Stomach (tissue), 9 donors: ENCODE results near the gene BCL2A1. TPM values are rescaled to one million over a fixed set of nuclear protein-coding genes. Genes with fewer than 3 reads are reported as not detected.
A peak's percentile ranks its signal among the peaks of the same experiment; 100 is the strongest.

Experiments
- DNase-seq, 2 donors: peaks; one replicate each; pipeline versions ENCODE4 v3.0.0 to v3.0.0-alpha.2; 2013 to 2019
- H3K27ac ChIP-seq, 5 donors: fragments of 200-600 bp in 4 of 5; sonication (generic) in 4 of 5; one replicate each; pipeline ENCODE4 v1.5.1; 2013 to 2019; ENCODE audit warnings: mild to moderate bottlenecking in 1 of 5, moderate library complexity in 1 of 5
- H3K27me3 ChIP-seq, 3 donors: fragments of 200-600 bp; sonication (generic); one replicate each; pipeline ENCODE4 v1.5.1; 2017 to 2019; ENCODE audit warnings: mixed run types in 1 of 3
- H3K36me3 ChIP-seq, 4 donors: fragments of 200-600 bp; sonication (generic); 1 replicate in 3 of 4; 2 replicates in 1 of 4; pipeline ENCODE4 v1.5.1; 2016 to 2019
- H3K4me1 ChIP-seq, 4 donors: fragments of 200-600 bp; sonication (generic); one replicate each; pipeline ENCODE4 v1.5.1; 2016 to 2019
- H3K4me3 ChIP-seq, 4 donors: fragments of 200-600 bp; sonication (generic) in 3 of 4; one replicate each; pipeline ENCODE4 v1.5.1; 2016 to 2019; ENCODE audit warnings: mild to moderate bottlenecking in 1 of 4
- H3K9me3 ChIP-seq, 4 donors: fragments of 200-600 bp; sonication (generic); one replicate each; pipeline ENCODE4 v1.5.1; 2016 to 2019
- EP300 ChIP-seq: sonication (generic); formaldehyde crosslinking; IDR thresholded peaks from one replicate; pipeline ENCODE4 v1.6.1; 2017; ENCODE audit warnings: antibody characterized with exemption
- POLR2A ChIP-seq, 4 donors: fragments of 450-650 bp; IDR thresholded peaks; one replicate each; pipeline ENCODE4 v1.6.1; 2016; ENCODE audit warnings: antibody characterized with exemption in 4 of 4, control low read depth in 2 of 4, mild to moderate bottlenecking in 1 of 4, moderate library complexity in 1 of 4
- POLR2AphosphoS5 ChIP-seq, 3 donors: sonication (generic); formaldehyde crosslinking; IDR thresholded peaks; one replicate each; pipeline ENCODE4 v1.6.1; 2016; ENCODE audit warnings: antibody characterized with exemption in 3 of 3
- WGBS, 5 donors: extraction: QIAGEN DNeasy Blood & Tissue Kit in 3 of 5; methylation state at CpG; one replicate each; pipeline versions ENCODE4 v1.1.5 to v1.1.7; 2013 to 2018; 5-methylcytosine and 5-hydroxymethylcytosine counted together
- intact Hi-C: fragments of 100-400 bp; cut with DNase I; formaldehyde crosslinking; loops from one replicate; pipeline ENCODE4 v1.15.1; 2023; ENCODE audit warnings: low total_unique reads
- polyA plus RNA-seq, 3 donors: library from polyadenylated mRNA; stranded (reverse); fragments of 200-250 nt; gene quantifications; one replicate each; pipeline ENCODE4 v1.2.3, GENCODE V29; 2013
- total RNA-seq, 5 donors: library from RNA; depleted of rRNA; stranded (reverse); fragments of >200 nt; gene quantifications; one replicate each; pipeline versions ENCODE4 v1.1.0 to v1.2.3, GENCODE V29; 2014 to 2016
- TF ChIP-seq, protein P1 (sequence below), 7 experiments: fragments of 450-650 bp in 4 of 7; fragments of 200-600 bp in 3 of 7; sonication (generic) in 3 of 7; IDR thresholded peaks; one replicate each; pipeline ENCODE4 v1.5.1; 2016 to 2019; ENCODE audit warnings: antibody characterized with exemption in 7 of 7, control low read depth in 2 of 7, mild to moderate bottlenecking in 1 of 7
- donor health status: healthy with polysubstance abuse.
- donor health status: Bipolar disorder and iron deficiency.
- donor health status: healthy.

BCL2A1 gene
- total and polyA plus RNA-seq, 8 donors: 0.87 to 29.4 (median 4.1) TPM; not detected in 2

DNA sequence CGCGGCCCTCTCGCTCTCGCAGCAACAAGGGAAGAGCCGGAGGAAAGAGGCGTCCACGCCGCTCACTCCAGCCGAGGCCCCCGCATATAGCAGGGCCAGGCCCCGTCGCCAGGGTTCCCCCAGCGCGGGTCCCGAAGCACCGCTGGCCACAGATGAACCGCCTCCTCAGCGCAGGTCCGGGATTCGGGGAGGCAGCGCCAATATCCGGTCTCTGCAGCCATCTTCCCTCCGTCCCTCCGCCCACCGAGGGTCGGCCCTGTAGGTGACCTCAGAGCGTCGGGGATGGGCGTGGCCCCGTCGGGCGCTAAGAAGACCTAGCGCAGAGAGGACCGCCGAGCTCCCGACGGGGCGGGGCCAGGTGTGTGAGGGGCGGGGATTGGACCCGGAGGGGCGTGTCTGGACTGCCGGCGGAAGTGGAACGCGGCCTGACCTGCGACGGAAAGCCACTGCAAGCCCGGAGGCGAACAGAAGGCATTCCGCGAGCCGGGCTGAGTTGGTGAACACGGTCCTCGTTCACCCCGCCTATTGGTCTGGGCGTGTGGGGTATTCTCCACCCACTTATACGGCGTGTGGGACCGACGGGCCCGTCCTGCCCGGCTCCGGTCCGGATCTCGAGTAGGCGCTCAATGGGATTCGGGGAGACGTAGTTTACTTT lies 47.4 kb downstream of the BCL2A1 start:
- H3K9me3 ChIP-seq: peaks cover 21 to 33% (median 28%) of the 10 kb centered on the region in 4 donors
- intact Hi-C loops: no loop called here
- DNase-seq: peak; percentile 97 to 99
- peaks cover 7 to 23% (median 15%) of the 10 kb centered on the region in 4 donors for H3K4me1 ChIP-seq
- 0 to 1% (median 0%) methylated on average over 32 to 68 of the region's 68 CpGs for WGBS, 5 donors
- H3K27ac ChIP-seq: peak overlapping the region; percentile 85 to 98 (median 96)
- TF ChIP-seq, protein P1, sequence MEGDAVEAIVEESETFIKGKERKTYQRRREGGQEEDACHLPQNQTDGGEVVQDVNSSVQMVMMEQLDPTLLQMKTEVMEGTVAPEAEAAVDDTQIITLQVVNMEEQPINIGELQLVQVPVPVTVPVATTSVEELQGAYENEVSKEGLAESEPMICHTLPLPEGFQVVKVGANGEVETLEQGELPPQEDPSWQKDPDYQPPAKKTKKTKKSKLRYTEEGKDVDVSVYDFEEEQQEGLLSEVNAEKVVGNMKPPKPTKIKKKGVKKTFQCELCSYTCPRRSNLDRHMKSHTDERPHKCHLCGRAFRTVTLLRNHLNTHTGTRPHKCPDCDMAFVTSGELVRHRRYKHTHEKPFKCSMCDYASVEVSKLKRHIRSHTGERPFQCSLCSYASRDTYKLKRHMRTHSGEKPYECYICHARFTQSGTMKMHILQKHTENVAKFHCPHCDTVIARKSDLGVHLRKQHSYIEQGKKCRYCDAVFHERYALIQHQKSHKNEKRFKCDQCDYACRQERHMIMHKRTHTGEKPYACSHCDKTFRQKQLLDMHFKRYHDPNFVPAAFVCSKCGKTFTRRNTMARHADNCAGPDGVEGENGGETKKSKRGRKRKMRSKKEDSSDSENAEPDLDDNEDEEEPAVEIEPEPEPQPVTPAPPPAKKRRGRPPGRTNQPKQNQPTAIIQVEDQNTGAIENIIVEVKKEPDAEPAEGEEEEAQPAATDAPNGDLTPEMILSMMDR (IDR thresholded peaks at IDR 0.05): no peak
- TF ChIP-seq EP300: no peak
- peak; percentile 58 to 97 (median 92) for TF ChIP-seq POLR2AphosphoS5 (IDR thresholded peaks at IDR 0.05)
- TF ChIP-seq POLR2A (IDR thresholded peaks at IDR 0.05): peak in 1 of 4 donors; percentile 68
- peaks cover 6 to 30% (median 26%) of the 10 kb centered on the region in 4 donors for H3K36me3 ChIP-seq
- peak overlapping the region; percentile 68 to 88 (median 77) for H3K4me3 ChIP-seq
- H3K27me3 ChIP-seq: no peaks in the 10 kb centered on the region

DNA sequence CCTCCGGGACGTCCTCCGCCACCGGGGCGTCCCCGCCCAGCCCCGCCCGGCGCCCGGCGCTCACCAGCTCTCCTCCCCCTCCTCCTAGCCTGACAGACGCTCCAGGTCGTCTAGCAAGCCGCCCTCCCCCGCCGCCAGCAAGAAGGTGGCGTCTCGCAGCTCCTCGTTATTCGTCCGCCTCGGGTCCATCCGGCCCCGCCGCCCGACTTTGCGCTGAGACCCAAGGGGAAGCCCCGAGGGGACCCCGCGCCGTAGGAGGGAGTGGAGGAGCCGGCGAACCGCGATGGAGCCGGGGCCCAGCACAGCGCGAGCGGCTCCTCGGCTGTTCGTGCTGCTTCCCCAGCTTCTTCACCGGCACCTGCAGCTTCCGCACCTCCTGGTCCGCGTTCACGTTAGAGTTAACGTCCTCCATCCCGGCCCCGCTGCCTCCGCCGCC lies 47.9 kb downstream of the BCL2A1 start:
- intact Hi-C loops: no loop called here
- WGBS, 5 donors: 0 to 1% (median 0%) methylated on average over 3 to 51 of the region's 51 CpGs
- Histone ChIP-seq H3K36me3 (peaks cover 6 to 33% (median 26%) of the 10 kb centered on the region in 4 donors), H3K27me3 (no peaks in the 10 kb centered on the region), H3K9me3 (peaks cover 24 to 39% (median 33%) of the 10 kb centered on the region in 4 donors), H3K4me1 (peaks cover 7 to 23% (median 15%) of the 10 kb centered on the region in 4 donors), H3K4me3 (peak overlapping the region; percentile 68 to 88 (median 77)), H3K27ac (peak overlapping the region; percentile 85 to 98 (median 96))
- TF ChIP-seq, protein P1 (IDR thresholded peaks at IDR 0.05): no peak
- peak in 1 of 3 donors; percentile 67 for TF ChIP-seq POLR2AphosphoS5 (IDR thresholded peaks at IDR 0.05)
- DNase-seq: peak; percentile 63 to 90

DNA sequence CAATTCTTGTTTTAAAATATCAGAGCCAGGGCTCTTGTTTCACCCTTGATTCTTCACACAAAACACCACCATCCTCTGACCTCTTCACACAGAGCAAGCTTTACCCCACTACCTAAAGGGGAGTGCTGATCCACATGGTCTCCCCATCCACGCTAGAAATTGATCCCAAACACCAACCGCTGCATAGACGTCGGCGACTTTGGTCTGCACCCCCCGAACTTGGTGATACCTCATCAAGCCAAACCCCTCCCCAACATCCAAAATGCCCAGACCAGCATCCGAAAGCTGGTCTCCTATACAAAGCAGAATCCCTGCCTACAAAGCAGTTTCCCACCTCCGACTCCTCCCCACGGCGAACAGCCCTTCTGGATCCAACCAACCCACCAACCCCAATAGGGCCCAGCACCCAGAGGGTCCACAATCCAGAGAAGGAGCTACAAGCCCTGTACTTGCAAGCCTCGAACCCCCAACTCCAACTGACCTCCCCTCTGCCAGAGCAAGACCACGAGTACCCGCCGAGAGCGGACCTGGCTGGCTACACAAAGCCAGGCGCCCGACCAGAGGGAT lies 48.4 kb downstream of the BCL2A1 start:
- Histone ChIP-seq H3K27me3 (no peaks in the 10 kb centered on the region), H3K4me1 (peaks cover 7 to 23% (median 15%) of the 10 kb centered on the region in 4 donors), H3K4me3 (peak overlapping the region; percentile 68 to 88 (median 77)), H3K27ac (peak overlapping the region; percentile 85 to 98 (median 96)), H3K36me3 (peaks cover 6 to 34% (median 26%) of the 10 kb centered on the region in 4 donors), H3K9me3 (peaks cover 28 to 44% (median 38%) of the 10 kb centered on the region in 4 donors)
- intact Hi-C loops: no loop called here
- TF ChIP-seq EP300 (no peak), POLR2AphosphoS5 (IDR thresholded peaks at IDR 0.05) (no peak), POLR2A (IDR thresholded peaks at IDR 0.05) (no peak)
- TF ChIP-seq, protein P1 (IDR thresholded peaks at IDR 0.05): no peak
- 15 to 23% (median 16%) methylated on average over 15 to 17 of the region's 17 CpGs for WGBS, 5 donors
- no peak for DNase-seq

DNA sequence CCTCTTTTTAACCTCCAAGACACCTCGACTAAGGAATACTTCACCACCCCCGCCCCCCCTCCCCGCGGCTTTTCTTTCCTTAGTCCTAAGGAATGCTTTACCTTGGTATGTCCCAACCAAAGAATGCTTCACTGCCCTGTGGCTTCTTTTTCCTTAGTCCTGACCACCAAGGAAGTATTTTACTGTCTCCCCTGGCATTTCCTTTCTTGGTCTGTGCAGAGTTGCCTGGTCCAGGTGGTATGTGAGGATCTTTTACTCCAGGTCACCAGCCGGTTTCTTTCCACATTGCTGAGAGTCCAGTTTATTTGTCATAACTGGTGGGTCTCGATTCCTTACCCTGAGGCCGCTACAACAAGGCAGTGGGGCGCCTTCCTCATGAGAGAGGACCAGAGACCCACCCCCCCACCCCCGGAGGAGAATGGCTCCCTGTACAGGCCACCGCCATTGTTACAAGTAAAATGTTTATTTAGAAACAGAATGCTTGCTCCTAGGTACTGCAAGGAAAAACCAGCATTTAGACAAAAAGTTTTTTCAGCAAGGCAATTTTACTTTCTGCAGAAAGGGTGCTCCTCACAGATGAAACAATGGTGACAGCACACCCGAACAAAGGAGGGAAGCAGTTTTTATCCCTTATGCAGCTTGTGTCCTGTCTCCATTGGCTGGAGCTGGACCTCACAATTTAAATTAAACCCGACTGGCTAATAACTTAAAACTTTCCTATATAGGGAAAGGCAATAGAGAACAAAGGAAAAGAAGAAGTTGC lies 51.1 kb downstream of the BCL2A1 start:
- Histone ChIP-seq H3K9me3 (peaks cover 36 to 70% (median 61%) of the 10 kb centered on the region in 4 donors), H3K27me3 (no peaks in the 10 kb centered on the region), H3K4me1 (peaks cover 7 to 23% (median 15%) of the 10 kb centered on the region in 4 donors), H3K4me3 (no peak overlapping the region), H3K36me3 (peaks cover 6 to 34% (median 26%) of the 10 kb centered on the region in 4 donors), H3K27ac (no peak overlapping the region)
- no peak for DNase-seq
- intact Hi-C loops: no loop called here
- 91 to 97% (median 96%) methylated on average over 12 of the region's 12 CpGs for WGBS, 5 donors
- no peak for TF ChIP-seq POLR2A (IDR thresholded peaks at IDR 0.05)
- TF ChIP-seq, protein P1 (IDR thresholded peaks at IDR 0.05): no peak
- no peak for TF ChIP-seq EP300
- no peak for TF ChIP-seq POLR2AphosphoS5 (IDR thresholded peaks at IDR 0.05)
